DMS53 (cell line): ENCODE data around the gene PHF3.
"Not testable (repeated sequence)": the region's sequence is repeated elsewhere in the genome, so short reads cannot be mapped to it uniquely, and the experiment has no call there.

Experiments
- DNase-seq: peaks from one replicate; lab custom pipeline; 2025; lab: John Stamatoyannopoulos, UW

PHF3 gene

GRCh38 chr6:63706630-63707029, 71.0 kb downstream of the PHF3 start:
- DNase-seq = no peak

GRCh38 chr6:63708631-63709030, 73.0 kb downstream of the PHF3 start:
- no peak for DNase-seq

- no peak for DNase-seq
Observed at GRCh38 chr6:63709148-63709547, 73.5 kb downstream of the PHF3 start.

- DNase-seq = no peak
Observed at GRCh38 chr6:63713332-63713731, 77.7 kb downstream of the PHF3 start.

GRCh38 chr6:63714091-63714490, 78.5 kb downstream of the PHF3 start:
- no peak for DNase-seq

- DNase-seq = no peak
Observed at GRCh38 chr6:63716169-63716568, 80.6 kb downstream of the PHF3 start.

- no peak for DNase-seq
Observed at GRCh38 chr6:63721181-63721580, 85.6 kb downstream of the PHF3 start.

- peak; percentile 13 for DNase-seq
Observed at GRCh38 chr6:63724721-63725120, 89.1 kb downstream of the PHF3 start.

GRCh38 chr6:63730311-63730710, 94.7 kb downstream of the PHF3 start:
- DNase-seq = no peak

GRCh38 chr6:63731930-63732329, 96.3 kb downstream of the PHF3 start:
- no peak for DNase-seq

- DNase-seq = peak; percentile 11
Observed at GRCh38 chr6:63732336-63732735, 96.7 kb downstream of the PHF3 start.

GRCh38 chr6:63734923-63735322, 99.3 kb downstream of the PHF3 start:
- peak; percentile 13 for DNase-seq

GRCh38 chr6:63738190-63738589, 102.6 kb downstream of the PHF3 start:
- DNase-seq = not testable (repeated sequence)

GRCh38 chr6:63739094-63739687, 103.6 kb downstream of the PHF3 start:
- peak; percentile 13 for DNase-seq

GRCh38 chr6:63740709-63741108, 105.1 kb downstream of the PHF3 start:
- DNase-seq = no peak

GRCh38 chr6:63742060-63742459, 106.5 kb downstream of the PHF3 start:
- peak; percentile 21 for DNase-seq

- no peak for DNase-seq
Observed at GRCh38 chr6:63743691-63744090, 108.1 kb downstream of the PHF3 start.

GRCh38 chr6:63744810-63745209, 109.2 kb downstream of the PHF3 start:
- no peak for DNase-seq

- no peak for DNase-seq
Observed at GRCh38 chr6:63745784-63746183, 110.2 kb downstream of the PHF3 start.

GRCh38 chr6:63750400-63750799, 114.8 kb downstream of the PHF3 start:
- DNase-seq = no peak

- not testable (repeated sequence) for DNase-seq
Observed at GRCh38 chr6:63757275-63757674, 121.7 kb downstream of the PHF3 start.

- DNase-seq = no peak
Observed at GRCh38 chr6:63757826-63758225, 122.2 kb downstream of the PHF3 start.

- DNase-seq = peak; percentile 5
Observed at GRCh38 chr6:63759605-63760105, 124.1 kb downstream of the PHF3 start.

- DNase-seq = no peak
Observed at GRCh38 chr6:63760199-63760598, 124.6 kb downstream of the PHF3 start.
